RWPE2 (cell line): ENCODE measurements around the gene TEX101.
"Not testable (repeated sequence)": the region's sequence is repeated elsewhere in the genome, so short reads cannot be mapped to it uniquely, and the experiment has no call there.

Experiments used
- ATAC-seq: fragments of 200-7000 bp; cut with Tn5 transposase; 3 replicates; pipeline ENCODE4 v1.9.1; 2021; ENCODE audit warnings: low read depth
- DNase-seq: peaks from one replicate; pipeline ENCODE4 v3.0.0-alpha.2; 2020; ENCODE audit warnings: low spot score
- H3K27ac ChIP-seq: fragments of 450-650 bp; 2 replicates; pipeline ENCODE4 v1.5.1; 2017; ENCODE audit warnings: mild to moderate bottlenecking; ENCODE audit not compliant: poor library complexity, severe bottlenecking
- H3K27me3 ChIP-seq: fragments of 250-450 bp; sonication (Bioruptor Pico); 2 replicates; pipeline ENCODE4 v1.5.1; 2021; ENCODE audit warnings: mild to moderate bottlenecking, moderate library complexity; ENCODE audit not compliant: insufficient read depth, poor library complexity, severe bottlenecking
- H3K36me3 ChIP-seq: fragments of 250-450 bp; sonication (Bioruptor Pico); 2 replicates; pipeline ENCODE4 v1.5.1; 2020; ENCODE audit warnings: low read depth, mild to moderate bottlenecking, moderate library complexity
- H3K4me1 ChIP-seq: fragments of 250-450 bp; sonication (Bioruptor Pico); 2 replicates; pipeline ENCODE4 v1.5.1; 2021; ENCODE audit warnings: mild to moderate bottlenecking, moderate library complexity; ENCODE audit not compliant: insufficient read depth, poor library complexity, severe bottlenecking
- H3K4me3 ChIP-seq: fragments of 250-450 bp; sonication (Bioruptor Pico); 2 replicates; pipeline ENCODE4 v1.5.1; 2021; ENCODE audit warnings: mild to moderate bottlenecking, moderate library complexity; ENCODE audit not compliant: severe bottlenecking
- H3K9me3 ChIP-seq: fragments of 250-450 bp; sonication (Bioruptor Pico); 2 replicates; pipeline ENCODE4 v1.5.1; 2021; ENCODE audit warnings: mild to moderate bottlenecking, moderate library complexity; ENCODE audit not compliant: severe bottlenecking
- TF ChIP-seq, protein P1 (sequence below): fragments of 450-650 bp; IDR thresholded peaks from one replicate; pipeline ENCODE4 v1.5.1; 2017; ENCODE audit warnings: mild to moderate bottlenecking, moderate library complexity; ENCODE audit not compliant: poor library complexity, severe bottlenecking

TEX101 gene

DNA sequence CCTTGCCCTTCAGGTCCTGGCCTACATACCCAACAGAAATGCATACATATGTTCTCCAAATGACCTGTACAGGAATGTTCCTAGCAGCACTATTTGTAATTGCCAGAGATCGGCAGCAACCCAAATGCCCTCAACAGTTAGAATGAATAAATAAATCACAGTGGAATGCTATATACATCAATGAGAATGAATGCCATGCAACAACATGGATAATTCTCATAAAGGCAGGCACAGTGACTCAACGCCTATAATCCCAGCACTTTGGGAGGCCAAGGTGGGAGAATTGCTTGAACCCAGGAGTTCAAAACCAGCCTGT, 18.6 kb downstream of the TEX101 start:
- ATAC-seq, result no peak
- Histone ChIP-seq H3K27me3 (no peaks in the 10 kb centered on the region), H3K9me3 (no peaks in the 10 kb centered on the region), H3K36me3 (no peaks in the 10 kb centered on the region), H3K4me3 (no peak overlapping the region), H3K4me1 (peaks cover 9% of the 10 kb centered on the region), H3K27ac (no peak overlapping the region)
- no peak for DNase-seq
- TF ChIP-seq, protein P1, sequence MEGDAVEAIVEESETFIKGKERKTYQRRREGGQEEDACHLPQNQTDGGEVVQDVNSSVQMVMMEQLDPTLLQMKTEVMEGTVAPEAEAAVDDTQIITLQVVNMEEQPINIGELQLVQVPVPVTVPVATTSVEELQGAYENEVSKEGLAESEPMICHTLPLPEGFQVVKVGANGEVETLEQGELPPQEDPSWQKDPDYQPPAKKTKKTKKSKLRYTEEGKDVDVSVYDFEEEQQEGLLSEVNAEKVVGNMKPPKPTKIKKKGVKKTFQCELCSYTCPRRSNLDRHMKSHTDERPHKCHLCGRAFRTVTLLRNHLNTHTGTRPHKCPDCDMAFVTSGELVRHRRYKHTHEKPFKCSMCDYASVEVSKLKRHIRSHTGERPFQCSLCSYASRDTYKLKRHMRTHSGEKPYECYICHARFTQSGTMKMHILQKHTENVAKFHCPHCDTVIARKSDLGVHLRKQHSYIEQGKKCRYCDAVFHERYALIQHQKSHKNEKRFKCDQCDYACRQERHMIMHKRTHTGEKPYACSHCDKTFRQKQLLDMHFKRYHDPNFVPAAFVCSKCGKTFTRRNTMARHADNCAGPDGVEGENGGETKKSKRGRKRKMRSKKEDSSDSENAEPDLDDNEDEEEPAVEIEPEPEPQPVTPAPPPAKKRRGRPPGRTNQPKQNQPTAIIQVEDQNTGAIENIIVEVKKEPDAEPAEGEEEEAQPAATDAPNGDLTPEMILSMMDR, result no peak

DNA sequence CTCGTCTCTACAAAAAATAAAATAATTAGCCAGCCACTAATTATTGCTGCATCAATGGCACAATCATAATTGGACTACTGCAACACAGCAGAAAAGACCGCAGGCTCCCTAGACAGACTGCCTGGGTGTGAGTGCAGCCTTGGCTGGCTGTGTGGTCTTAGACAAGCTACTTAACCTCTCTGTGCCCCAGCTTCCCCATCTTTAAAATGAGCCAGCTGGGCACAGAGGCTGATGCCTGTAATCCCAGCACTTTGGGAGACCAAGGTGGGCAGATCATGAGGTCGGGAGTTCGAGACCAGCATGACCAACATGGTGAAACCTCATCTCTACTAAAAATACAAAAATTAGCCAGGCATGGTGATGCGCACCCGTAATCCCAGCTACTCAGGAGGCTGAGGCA, 19.0 kb downstream of the TEX101 start:
- TF ChIP-seq, protein P1, result no peak
- Histone ChIP-seq H3K9me3 (no peaks in the 10 kb centered on the region), H3K4me1 (peaks cover 12% of the 10 kb centered on the region), H3K36me3 (no peaks in the 10 kb centered on the region), H3K27me3 (no peaks in the 10 kb centered on the region), H3K27ac (no peak overlapping the region), H3K4me3 (no peak overlapping the region)
- no peak for DNase-seq
- ATAC-seq, result no peak

DNA sequence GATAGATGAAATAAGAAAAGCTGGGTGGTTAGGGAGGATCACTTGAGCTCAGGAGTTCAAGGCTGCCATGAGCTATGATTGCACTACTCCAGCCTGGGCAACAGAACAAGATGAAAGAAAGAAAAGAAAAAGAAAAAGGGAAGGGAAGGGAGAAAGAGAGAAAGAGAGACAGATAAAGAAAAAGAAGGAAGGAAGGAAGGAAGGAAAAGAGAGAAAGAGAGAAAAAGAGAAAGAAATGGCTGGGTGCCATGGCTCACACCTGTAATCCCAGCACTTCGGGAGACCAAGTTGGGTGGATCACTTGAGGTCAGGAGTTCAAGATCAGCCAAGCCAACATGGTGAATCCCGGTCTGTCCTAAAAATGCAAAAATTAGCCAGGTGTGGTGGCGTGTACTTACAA, 21.1 kb downstream of the TEX101 start:
- ATAC-seq, result no peak
- H3K9me3 ChIP-seq, result no peaks in the 10 kb centered on the region
- H3K4me3 ChIP-seq, result no peak overlapping the region

DNA sequence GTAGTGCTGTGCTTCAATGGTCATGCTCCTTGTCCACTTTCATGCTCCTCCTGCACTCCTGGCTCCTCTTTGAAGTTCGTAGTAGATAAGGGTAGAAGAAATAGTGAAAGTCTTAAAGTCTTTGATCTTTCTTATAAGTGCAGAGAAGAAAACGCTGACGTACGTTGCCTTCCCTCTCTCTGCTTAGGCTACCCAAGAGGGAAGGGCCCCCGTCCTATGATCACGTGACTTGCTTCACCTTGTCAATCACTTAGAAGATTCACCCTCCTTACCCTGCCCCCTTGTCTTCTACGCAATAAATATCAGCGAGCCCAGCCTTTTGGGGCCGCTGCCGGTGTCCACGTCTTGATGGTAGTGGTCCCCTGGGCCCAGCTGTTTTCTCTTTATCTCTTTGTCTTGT, 22.6 kb downstream of the TEX101 start:
- not testable (repeated sequence) for H3K27me3 ChIP-seq, H3K4me3 ChIP-seq, DNase-seq, H3K9me3 ChIP-seq, H3K36me3 ChIP-seq, ATAC-seq
- Histone ChIP-seq H3K4me1 (peaks cover 16% of the 10 kb centered on the region), H3K27ac (peak overlapping the region; percentile 88)

More for the DNA sequence above, 21.1 kb downstream of the TEX101 start:
- TF ChIP-seq, protein P1, result no peak
- peaks cover 16% of the 10 kb centered on the region for H3K4me1 ChIP-seq
- no peak overlapping the region for H3K27ac ChIP-seq
- no peaks in the 10 kb centered on the region for H3K27me3 ChIP-seq
- no peaks in the 10 kb centered on the region for H3K36me3 ChIP-seq
- DNase-seq, result no peak

DNA sequence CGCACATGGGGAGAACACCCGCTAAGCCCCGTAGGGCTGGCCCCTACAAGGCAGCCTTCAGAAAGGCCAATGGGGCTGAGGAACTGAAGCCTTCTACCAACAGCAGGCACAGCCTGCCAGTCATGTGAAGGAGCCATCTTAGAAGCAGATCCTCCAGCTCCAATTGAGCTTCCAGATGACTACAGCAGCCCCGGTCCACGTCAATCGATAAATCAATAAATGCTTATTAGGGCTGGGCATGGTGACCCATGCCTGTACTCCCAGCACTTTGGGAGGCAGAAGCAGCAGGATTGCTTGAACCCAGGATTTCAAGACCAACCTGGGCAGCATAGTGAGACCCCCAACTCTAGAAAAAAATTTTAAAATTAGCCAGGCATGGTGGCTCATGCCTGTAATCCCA, 23.0 kb downstream of the TEX101 start:
- peaks cover 16% of the 10 kb centered on the region for H3K4me1 ChIP-seq
- no peaks in the 10 kb centered on the region for H3K27me3 ChIP-seq
- TF ChIP-seq, protein P1, result no peak
- ATAC-seq (no peak), DNase-seq (no peak)
- H3K36me3 ChIP-seq, result no peaks in the 10 kb centered on the region
- no peak overlapping the region for H3K4me3 ChIP-seq
- H3K27ac ChIP-seq, result peak overlapping the region; percentile 88
- H3K9me3 ChIP-seq, result no peaks in the 10 kb centered on the region
